Stimulated activated CD8-positive, alpha-beta memory T cell treated with anti-CD3 and anti-CD28 coated beads, Interleukin-7, amount 100 ng/mL, for 4 hours (primary cell): ENCODE measurements around the gene KLC1.

Experiments
- DNase-seq, 2 donors: peaks; one replicate each; pipeline ENCODE4 v3.0.0-alpha.2; 2020; ENCODE audit warnings: low read depth in 2 of 2

The KLC1 gene

GRCh38 chr14:103734081-103734888, 105.3 kb downstream of the KLC1 start:
- DNase-seq, result no peak

- DNase-seq, result no peak
Observed at GRCh38 chr14:103735022-103735421, 106.0 kb downstream of the KLC1 start.

- DNase-seq, result no peak
Observed at GRCh38 chr14:103735439-103735814, 106.4 kb downstream of the KLC1 start.

- DNase-seq, result no peak
Observed at GRCh38 chr14:103735815-103736545, 107.0 kb downstream of the KLC1 start.

GRCh38 chr14:103736546-103737431, 107.8 kb downstream of the KLC1 start:
- no peak for DNase-seq

GRCh38 chr14:103737432-103738045, 108.5 kb downstream of the KLC1 start:
- DNase-seq, result no peak

GRCh38 chr14:103738166-103738565, 109.2 kb downstream of the KLC1 start:
- DNase-seq, result no peak

- DNase-seq, result no peak
Observed at GRCh38 chr14:103738701-103739451, 109.9 kb downstream of the KLC1 start.

- DNase-seq, result no peak
Observed at GRCh38 chr14:103739466-103739792, 110.4 kb downstream of the KLC1 start.

GRCh38 chr14:103739793-103740501, 110.9 kb downstream of the KLC1 start:
- no peak for DNase-seq

- no peak for DNase-seq
Observed at GRCh38 chr14:103740991-103741689, 112.1 kb downstream of the KLC1 start.

- no peak for DNase-seq
Observed at GRCh38 chr14:103741876-103742275, 112.9 kb downstream of the KLC1 start.

GRCh38 chr14:103742499-103743255, 113.7 kb downstream of the KLC1 start:
- DNase-seq, result no peak

- no peak for DNase-seq
Observed at GRCh38 chr14:103743691-103744090, 114.7 kb downstream of the KLC1 start.

GRCh38 chr14:103744621-103745395, 115.8 kb downstream of the KLC1 start:
- DNase-seq, result no peak

GRCh38 chr14:103745424-103745823, 116.4 kb downstream of the KLC1 start:
- no peak for DNase-seq

- DNase-seq, result no peak
Observed at GRCh38 chr14:103746701-103747100, 117.7 kb downstream of the KLC1 start.

- DNase-seq, result peak; percentile 14 to 40
Observed at GRCh38 chr14:103748534-103748857, 119.5 kb downstream of the KLC1 start.
